ENCODE data around the gene AP2S1. TPM values are rescaled to one million over a fixed set of nuclear protein-coding genes. Genes with fewer than 3 reads are reported as not detected.

AP2S1 gene
- polyA plus RNA-seq, 1 donor (not counting 4 experiments of a cell fraction or from before 2014, with no cell fraction given) = 183 TPM

DNA sequence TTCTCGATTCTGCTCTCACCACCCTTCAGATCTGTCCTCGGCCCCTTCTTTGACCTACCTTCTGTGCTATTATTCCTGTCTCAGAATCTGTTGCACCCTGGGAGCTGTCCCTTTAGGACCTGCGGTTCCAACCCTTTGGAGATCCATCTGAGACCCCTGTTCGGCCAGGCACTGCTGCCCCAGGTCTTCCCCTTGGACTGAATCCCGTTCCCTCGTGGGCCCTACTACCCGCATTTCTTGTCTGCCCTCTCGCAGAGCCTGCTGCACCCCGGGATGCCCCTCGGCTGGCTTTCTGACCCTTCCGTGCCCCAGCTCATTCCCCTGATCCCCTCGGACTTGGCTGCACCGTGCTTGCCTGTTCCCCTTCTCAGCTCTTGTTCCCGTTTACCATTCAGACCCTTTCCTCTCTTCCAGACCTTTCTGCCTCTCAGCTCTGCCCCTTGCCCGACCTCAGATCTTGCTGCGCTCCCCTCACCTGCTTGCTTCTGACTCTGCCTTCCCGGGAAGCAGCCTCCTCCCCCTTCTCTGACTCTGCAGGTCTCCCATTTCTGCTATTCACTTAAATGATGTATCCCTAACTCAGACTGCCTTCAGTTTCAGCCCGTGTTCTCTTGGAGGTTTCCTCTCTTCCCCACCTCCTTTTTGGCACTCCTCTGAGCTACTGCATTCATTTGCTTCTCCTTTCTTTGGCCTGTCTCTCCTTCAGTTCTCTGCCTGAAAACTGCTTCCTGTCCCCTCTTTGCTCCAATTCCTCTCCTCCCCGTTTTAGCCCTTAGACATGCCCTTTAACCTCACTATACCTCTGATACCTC, 11.3 kb upstream of the AP2S1 start:
- Histone ChIP-seq H3K9me3 (ENCODE audit: control insufficient read depth, low read depth, low read length) (no peaks in the 10 kb centered on the region), H3K9me1 (ENCODE audit: control insufficient read depth, extremely low read depth, insufficient read depth, low read length) (peaks cover 4% of the 10 kb centered on the region), H3K4me3 (ENCODE audit: control insufficient read depth in 2 of 3, extremely low read depth in 1 of 3, insufficient read depth in 2 of 3, low read depth in 1 of 3, low read length in 3 of 3) (peak overlapping the region; percentile 60 to 94 (median 89)), H3K4me1 (ENCODE audit: control insufficient read depth, extremely low read depth, insufficient read depth, low read length) (peaks cover 47% of the 10 kb centered on the region), H3K79me2 (ENCODE audit: control insufficient read depth, insufficient read depth, low read length) (peaks cover 55% of the 10 kb centered on the region), H2AFZ (ENCODE audit: control insufficient read depth, low read length) (no peak overlapping the region), H3K9ac (ENCODE audit: control insufficient read depth, extremely low read depth, insufficient read depth, low read length) (peak overlapping the region; percentile 80), H3K4me2 (ENCODE audit: control insufficient read depth, extremely low read depth, insufficient read depth, low read depth, low read length) (peak overlapping the region; percentile 93), H3K27ac (ENCODE audit: control insufficient read depth, insufficient read depth, low read length) (peak overlapping the region; percentile 45), H3K36me3 (ENCODE audit: control insufficient read depth in 2 of 2, extremely low read depth in 1 of 2, insufficient read depth in 2 of 2, low read length in 2 of 2) (peaks cover 0 to 7% of the 10 kb centered on the region in 2 experiments), H3K27me3 (ENCODE audit: control insufficient read depth, extremely low read depth, insufficient read depth, low read length) (no peaks in the 10 kb centered on the region), H4K20me1 (ENCODE audit: control insufficient read depth, extremely low read depth, insufficient read depth, low read length) (peaks cover 3% of the 10 kb centered on the region)
- DNase-seq (ENCODE audit: low read depth, low spot score) = no peak
- dilution Hi-C loops (cut with MboI; ENCODE audit: extremely low pct_ligation_motif_present, low sequenced_read_pairs) = no loop called here
- no peak for FAIRE-seq
- no peak for TF ChIP-seq EZH2 (IDR thresholded peaks at IDR 0.05; ENCODE audit: low read length)
- TF ChIP-seq, protein P1, sequence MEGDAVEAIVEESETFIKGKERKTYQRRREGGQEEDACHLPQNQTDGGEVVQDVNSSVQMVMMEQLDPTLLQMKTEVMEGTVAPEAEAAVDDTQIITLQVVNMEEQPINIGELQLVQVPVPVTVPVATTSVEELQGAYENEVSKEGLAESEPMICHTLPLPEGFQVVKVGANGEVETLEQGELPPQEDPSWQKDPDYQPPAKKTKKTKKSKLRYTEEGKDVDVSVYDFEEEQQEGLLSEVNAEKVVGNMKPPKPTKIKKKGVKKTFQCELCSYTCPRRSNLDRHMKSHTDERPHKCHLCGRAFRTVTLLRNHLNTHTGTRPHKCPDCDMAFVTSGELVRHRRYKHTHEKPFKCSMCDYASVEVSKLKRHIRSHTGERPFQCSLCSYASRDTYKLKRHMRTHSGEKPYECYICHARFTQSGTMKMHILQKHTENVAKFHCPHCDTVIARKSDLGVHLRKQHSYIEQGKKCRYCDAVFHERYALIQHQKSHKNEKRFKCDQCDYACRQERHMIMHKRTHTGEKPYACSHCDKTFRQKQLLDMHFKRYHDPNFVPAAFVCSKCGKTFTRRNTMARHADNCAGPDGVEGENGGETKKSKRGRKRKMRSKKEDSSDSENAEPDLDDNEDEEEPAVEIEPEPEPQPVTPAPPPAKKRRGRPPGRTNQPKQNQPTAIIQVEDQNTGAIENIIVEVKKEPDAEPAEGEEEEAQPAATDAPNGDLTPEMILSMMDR (optimal IDR thresholded peaks at IDR 0.05 in 1 of 3, IDR thresholded peaks at IDR 0.05 in 1 of 3, conservative IDR thresholded peaks at IDR 0.05 in 1 of 3; ENCODE audit: extremely low read depth in 1 of 3, insufficient read depth in 2 of 3, low read length in 3 of 3) = no peak

- TF ChIP-seq, protein P1 (optimal IDR thresholded peaks at IDR 0.05 in 1 of 3, IDR thresholded peaks at IDR 0.05 in 1 of 3, conservative IDR thresholded peaks at IDR 0.05 in 1 of 3; ENCODE audit: extremely low read depth in 1 of 3, insufficient read depth in 2 of 3, low read length in 3 of 3) = no peak
- no peak for TF ChIP-seq EZH2 (IDR thresholded peaks at IDR 0.05; ENCODE audit: low read length)
- Histone ChIP-seq H3K4me2 (ENCODE audit: control insufficient read depth, extremely low read depth, insufficient read depth, low read depth, low read length) (peak within 1 kb of the TSS; percentile 93), H3K9me1 (ENCODE audit: control insufficient read depth, extremely low read depth, insufficient read depth, low read length) (peaks cover under 1% of the 10 kb centered on the region), H2AFZ (ENCODE audit: control insufficient read depth, low read length) (peak within 1 kb of the TSS; percentile 92), H4K20me1 (ENCODE audit: control insufficient read depth, extremely low read depth, insufficient read depth, low read length) (peaks cover 3% of the 10 kb centered on the region), H3K79me2 (ENCODE audit: control insufficient read depth, insufficient read depth, low read length) (peaks cover 47% of the 10 kb centered on the region), H3K36me3 (ENCODE audit: control insufficient read depth in 2 of 2, extremely low read depth in 1 of 2, insufficient read depth in 2 of 2, low read length in 2 of 2) (peaks cover 0 to 5% of the 10 kb centered on the region in 2 experiments), H3K27me3 (ENCODE audit: control insufficient read depth, extremely low read depth, insufficient read depth, low read length) (no peaks in the 10 kb centered on the region), H3K4me1 (ENCODE audit: control insufficient read depth, extremely low read depth, insufficient read depth, low read length) (peaks cover 47% of the 10 kb centered on the region), H3K27ac (ENCODE audit: control insufficient read depth, insufficient read depth, low read length) (peak within 1 kb of the TSS; percentile 77), H3K4me3 (ENCODE audit: control insufficient read depth in 2 of 3, extremely low read depth in 1 of 3, insufficient read depth in 2 of 3, low read depth in 1 of 3, low read length in 3 of 3) (peak within 1 kb of the TSS; percentile 60 to 94 (median 89)), H3K9ac (ENCODE audit: control insufficient read depth, extremely low read depth, insufficient read depth, low read length) (peak within 1 kb of the TSS; percentile 82), H3K9me3 (ENCODE audit: control insufficient read depth, low read depth, low read length) (no peaks in the 10 kb centered on the region)
- dilution Hi-C loops (cut with MboI; ENCODE audit: extremely low pct_ligation_motif_present, low sequenced_read_pairs) = no loop called here
- FAIRE-seq (no peak), DNase-seq (ENCODE audit: low read depth, low spot score) (no peak)
Measured at GRCh38 chr19:46860846-46861690, 10.4 kb upstream of the AP2S1 start, which contains the start of gene ARHGAP35. TSS of gene ARHGAP35 (plus strand) at chr19:46860997. CDS start at chr19:46918676, 57,679 bp downstream.

Measured in keratinocyte (primary cell).